ENCODE data around the gene ZNRF1.
A peak's percentile ranks its signal among the peaks of the same experiment; 100 is the strongest.
"Not testable (repeated sequence)": the region's sequence is repeated elsewhere in the genome, so short reads cannot be mapped to it uniquely, and the experiment has no call there.

ZNRF1 gene

DNA sequence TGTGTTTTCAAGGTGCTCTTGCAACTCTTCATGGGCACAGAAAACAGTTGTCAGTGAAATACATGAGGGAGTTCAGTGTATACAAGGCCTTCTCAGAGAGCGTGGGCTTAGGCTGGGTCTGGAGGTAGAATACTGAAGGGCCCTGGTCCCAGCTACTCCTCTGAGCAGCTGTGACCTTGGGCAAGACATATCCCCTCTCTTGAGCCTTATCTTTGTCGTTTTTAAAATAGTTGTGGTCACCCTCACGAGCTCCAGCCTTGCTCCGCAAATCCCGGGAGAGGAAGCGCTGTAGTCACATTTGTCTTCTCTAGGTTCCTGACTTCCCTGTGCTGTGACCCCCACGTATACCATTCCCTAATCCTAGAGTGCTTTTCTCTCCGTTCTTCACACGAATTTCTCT lies 3.6 kb downstream of the ZNRF1 start:
- DNase-seq (ENCODE audit: low spot score): no peak

GRCh38 chr16:75003931-75004330 lies 5.1 kb downstream of the ZNRF1 start:
- no peak for DNase-seq (ENCODE audit: low spot score)

DNA sequence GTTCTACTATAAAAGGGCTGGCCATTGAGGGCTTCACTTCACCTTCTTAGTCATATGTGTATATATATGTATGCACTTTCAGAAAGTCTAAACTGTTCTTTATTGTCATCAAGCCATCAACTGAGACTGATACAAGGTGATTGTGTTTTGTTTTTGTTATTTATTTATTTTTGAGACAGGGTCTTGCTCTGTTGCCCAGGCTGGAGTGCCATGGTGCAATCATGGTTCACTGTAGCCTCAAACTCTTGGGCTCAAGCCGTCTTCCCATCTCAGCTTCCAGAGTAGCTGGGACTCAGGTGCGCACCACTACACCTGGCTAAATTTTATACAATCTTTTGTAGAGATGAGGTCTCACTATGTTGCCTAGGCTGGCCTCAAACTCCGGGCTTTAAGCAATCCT lies 5.6 kb downstream of the ZNRF1 start:
- no peak for DNase-seq (ENCODE audit: low spot score)

GRCh38 chr16:75005697-75006096 lies 6.9 kb downstream of the ZNRF1 start:
- no peak for DNase-seq (ENCODE audit: low spot score)

GRCh38 chr16:75007443-75007842 lies 8.6 kb downstream of the ZNRF1 start:
- no peak for DNase-seq (ENCODE audit: low spot score)

DNA sequence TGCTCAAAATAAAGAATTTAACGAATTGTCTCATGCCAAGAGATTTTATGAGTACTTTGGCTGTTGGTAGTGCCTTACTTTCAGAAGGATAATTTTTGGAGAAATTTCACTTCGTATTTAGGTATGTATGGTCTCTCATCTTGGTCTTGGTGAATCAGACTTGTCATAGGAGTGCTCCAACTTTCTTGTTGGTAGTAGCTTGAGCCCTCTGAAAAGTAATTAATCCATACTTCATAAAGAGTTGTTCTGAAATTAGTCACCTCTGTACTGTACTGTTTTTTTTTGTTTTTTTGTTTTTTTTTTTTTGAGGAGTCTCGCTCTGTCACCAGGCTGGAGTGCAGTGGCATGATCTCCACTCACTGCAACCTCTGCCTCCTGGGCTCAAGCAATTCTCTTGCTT lies 11.6 kb downstream of the ZNRF1 start:
- DNase-seq (ENCODE audit: low spot score): no peak

- DNase-seq (ENCODE audit: low spot score): peak; percentile 71
Observed at GRCh38 chr16:75011634-75012307, 12.9 kb downstream of the ZNRF1 start.

DNA sequence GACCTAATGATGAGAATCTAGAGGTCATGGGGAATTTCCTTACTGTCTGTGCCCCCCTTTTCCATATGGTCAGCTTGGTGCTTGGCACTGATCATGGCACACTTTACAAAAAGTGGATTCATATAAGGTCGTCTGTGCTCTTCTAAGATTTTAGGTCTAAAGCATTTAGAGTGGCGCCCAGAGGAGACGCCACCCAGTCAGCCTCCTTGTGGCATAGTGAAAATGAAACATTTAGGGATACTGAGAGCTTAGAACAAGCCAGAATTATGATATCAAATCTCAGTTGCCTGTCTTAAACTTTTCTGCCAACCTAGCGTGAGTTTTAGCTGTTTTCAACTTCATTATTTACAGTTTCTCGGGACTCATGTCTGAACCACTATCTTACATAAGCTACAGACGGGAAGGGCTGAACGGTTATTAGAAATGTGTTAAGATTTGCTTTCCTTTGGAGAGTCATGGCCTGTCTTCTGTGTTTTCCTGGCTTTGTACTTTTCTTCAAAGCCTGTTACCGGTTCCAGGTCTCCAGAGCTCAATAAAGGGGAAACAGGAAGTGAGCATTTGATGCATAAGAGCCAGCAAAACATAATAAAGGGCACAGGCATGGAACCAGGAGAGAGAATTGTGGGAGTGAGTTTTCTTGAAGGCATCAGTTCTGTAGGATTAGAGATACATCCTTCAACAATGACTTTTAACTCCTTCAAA lies 13.7 kb downstream of the ZNRF1 start:
- peak; percentile 39 for DNase-seq (ENCODE audit: low spot score)

GRCh38 chr16:75013123-75013522 lies 14.3 kb downstream of the ZNRF1 start:
- peak; percentile 34 for DNase-seq (ENCODE audit: low spot score)

DNA sequence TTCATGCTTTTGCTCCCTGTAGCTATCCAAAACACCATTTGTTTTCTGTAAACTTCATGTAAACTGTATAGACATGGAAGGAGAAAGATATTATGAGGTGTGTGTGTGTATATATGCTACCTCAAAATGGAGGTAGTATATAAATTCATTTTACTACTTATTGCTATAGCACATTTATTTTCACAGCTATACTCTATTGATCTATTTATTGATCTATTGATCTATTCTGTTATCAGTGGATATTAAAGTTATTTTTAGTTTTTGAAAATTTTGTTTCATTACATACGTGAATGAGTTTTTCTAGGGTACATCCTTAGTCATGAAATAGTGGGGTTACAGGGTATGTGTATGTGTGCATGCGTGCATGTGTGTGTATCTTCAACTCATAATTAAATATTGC lies 15.5 kb downstream of the ZNRF1 start:
- DNase-seq (ENCODE audit: low spot score): no peak

- not testable (repeated sequence) for DNase-seq (ENCODE audit: low spot score)
Observed at GRCh38 chr16:75016451-75017081, 17.7 kb downstream of the ZNRF1 start.

DNA sequence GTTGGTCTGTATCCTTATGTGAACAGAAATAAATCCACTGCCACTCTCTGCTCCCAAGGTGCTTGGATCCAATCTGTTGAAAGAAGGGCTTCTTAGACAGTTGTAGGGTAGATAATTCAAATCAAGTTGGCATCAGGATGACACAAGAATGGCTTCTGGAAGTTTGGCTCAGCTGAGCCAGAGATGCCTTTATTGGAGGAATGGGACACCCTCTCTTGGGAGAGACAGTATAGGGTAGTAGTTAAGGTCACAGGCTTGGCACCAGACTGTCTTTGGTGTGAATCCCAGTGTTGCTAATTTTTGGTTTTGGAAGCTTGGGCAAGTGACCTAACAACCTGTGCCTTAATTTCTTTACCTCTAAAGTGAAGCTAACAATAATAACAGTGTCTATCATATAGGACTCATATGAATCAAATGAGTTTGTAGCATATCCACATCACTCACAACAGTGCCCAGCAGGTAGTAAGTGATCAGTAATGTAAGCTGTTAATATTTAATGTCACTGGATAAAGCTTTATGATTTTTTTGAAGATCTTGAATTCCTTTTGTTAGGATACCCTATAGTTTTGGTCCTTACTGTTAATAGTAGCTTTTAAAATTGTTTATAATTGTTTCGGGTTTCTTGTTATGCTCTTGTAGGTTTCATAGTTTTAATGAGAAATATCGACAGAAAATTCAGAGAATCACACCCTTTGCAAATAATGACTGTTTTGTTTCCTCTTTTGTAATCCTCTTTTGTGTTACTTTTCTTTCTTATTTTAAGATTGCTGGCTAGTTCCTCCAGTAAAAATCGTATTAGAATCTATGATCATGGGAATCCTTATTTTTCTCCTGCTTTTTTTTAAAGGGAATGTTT lies 19.1 kb downstream of the ZNRF1 start:
- no peak for DNase-seq (ENCODE audit: low spot score)

GRCh38 chr16:75019007-75019406 lies 20.2 kb downstream of the ZNRF1 start:
- DNase-seq (ENCODE audit: low spot score): no peak

DNA sequence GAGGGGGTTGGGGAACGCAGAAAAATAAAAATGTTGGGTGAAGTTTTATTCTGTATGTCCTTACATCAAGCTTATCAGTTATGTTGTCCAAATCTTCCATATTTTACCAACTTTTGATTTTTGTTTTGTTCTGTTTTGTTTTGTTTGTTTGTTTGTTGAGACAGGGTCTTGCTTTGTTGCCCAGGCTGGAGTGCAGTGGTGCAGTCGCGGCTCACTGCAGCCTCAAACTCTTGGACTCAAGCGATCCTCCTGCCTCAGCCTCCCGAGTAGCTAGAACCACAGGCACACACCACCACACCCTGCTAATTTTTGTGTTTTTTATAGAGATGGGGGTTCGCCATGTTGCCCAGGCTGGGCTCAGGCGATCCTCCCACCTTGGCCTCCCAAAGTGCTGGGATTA lies 20.8 kb downstream of the ZNRF1 start:
- no peak for DNase-seq (ENCODE audit: low spot score)

DNA sequence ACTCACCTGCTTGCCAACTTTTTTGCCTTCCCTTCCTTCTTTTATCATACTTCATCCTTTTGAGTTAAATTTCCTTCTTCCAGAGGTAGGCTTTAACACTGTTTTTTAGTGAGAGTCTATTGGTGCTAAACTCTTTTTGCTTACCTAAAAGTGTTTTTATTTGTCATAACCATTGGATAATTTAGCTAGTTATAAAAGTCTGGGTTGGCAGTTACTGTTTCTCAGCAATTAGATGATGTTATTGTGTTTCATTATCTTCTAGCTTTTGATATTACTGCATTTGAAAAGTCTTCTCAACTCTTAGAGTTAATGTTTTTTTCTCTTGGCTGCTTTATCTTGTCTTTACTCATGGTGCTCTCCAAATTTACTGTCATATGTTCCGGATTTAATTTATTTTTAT lies 22.6 kb downstream of the ZNRF1 start:
- no peak for DNase-seq (ENCODE audit: low spot score)

GRCh38 chr16:75022567-75022966 lies 23.7 kb downstream of the ZNRF1 start:
- no peak for DNase-seq (ENCODE audit: low spot score)

DNA sequence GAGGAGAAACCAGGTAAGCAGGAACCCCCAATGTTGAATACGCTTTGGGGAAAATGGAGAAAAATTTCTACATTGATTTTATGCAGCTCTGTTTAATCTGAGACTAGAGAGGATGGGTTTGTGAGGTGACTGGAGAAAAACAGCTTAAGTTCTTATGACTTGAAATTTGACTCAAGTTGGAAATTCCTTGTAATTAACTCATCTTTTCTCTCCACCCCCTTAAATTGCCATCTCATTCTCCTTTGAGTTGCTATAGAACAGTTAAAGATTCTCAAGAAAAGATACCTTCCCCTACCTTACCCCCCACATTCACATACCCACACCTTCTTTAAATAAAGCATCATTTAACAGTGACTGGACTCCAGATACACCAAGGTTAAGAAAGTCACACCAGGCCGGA lies 24.2 kb downstream of the ZNRF1 start:
- no peak for DNase-seq (ENCODE audit: low spot score)

DNA sequence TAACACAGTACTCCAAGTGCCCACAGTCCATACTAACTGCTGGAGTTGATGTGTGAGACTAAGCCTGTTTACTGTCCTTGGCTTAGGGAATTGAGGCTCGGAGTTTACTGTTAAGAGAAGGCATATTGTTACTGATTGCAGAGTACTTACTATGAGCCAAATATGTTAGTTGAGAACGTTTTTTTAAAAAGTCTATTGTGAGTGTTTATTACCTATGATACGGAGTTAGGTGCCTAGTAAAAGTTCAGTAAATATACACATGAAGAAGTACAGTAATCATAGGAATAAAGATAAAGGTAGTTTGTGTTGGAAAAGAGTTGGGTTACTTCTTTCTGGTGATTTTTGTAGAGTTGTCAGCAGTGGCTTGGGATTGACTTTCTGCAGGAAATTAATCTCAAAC lies 25.4 kb downstream of the ZNRF1 start:
- no peak for DNase-seq (ENCODE audit: low spot score)

GRCh38 chr16:75024594-75024993 lies 25.8 kb downstream of the ZNRF1 start:
- DNase-seq (ENCODE audit: low spot score): no peak

DNA sequence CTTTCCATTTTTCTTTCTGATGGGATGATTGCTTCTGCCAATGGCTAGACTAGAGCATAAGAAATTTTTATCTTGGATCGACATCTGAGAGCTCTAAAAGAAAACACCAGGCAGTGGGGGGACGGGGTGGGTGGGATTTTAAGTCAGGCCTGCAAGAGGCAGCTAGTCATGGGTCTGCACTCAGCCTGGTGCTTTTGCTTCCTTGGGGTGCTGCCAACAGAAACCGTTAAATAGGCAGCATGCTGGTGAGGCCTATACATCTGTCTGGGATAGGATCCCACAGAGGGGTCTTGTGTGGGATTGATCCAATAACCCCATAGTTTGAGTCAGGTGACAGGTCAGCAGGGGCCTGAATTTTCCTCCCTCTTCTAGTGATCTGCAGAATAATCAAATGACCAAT lies 26.9 kb downstream of the ZNRF1 start:
- no peak for DNase-seq (ENCODE audit: low spot score)

GRCh38 chr16:75026239-75026891 lies 27.5 kb downstream of the ZNRF1 start:
- not testable (repeated sequence) for DNase-seq (ENCODE audit: low spot score)

DNA sequence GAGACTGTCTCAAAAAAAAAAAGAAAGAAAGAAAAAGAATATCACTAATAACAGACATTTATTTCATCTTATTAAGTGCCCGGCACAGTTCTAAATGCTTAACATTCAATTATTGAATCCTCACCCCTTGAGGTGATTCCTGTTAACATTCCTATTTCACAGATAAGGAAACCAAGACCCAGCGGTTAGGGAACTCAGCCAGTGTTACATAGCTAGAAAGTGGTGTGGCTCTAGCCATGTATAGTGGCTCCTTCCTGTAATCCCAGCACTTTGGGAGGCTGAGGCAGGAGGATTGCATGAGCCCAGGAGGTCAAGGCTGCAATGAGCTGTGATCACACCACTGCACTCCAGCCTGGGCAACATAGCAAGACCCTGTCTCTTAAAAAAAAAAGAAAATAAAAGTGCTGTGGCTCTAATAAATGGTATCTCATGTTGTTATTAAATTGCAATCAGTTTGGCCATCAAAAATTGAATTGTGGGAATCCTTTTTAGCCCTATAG lies 28.1 kb downstream of the ZNRF1 start:
- DNase-seq (ENCODE audit: low spot score): no peak

All from hematopoietic multipotent progenitor cell treated with erythropoietin and hydrocortisone succinate and interleukin-3 and kit ligand, for 15 days (in vitro differentiated cells).